ENCODE measurements around the gene CCDC82.

- no peak for TF ChIP-seq CTCF (conservative IDR thresholded peaks at IDR 0.05; ENCODE audit: low read length)
- TF ChIP-seq EZH2phosphoT487 (IDR thresholded peaks at IDR 0.05; ENCODE audit: borderline replicate concordance, low read depth, low read length): no peak
Measured at GRCh38 chr11:96366024-96366423, 23.7 kb downstream of the CCDC82 start.
